ENCODE results near the gene PDLIM4. TPM values are rescaled to one million over a fixed set of nuclear protein-coding genes. Genes with fewer than 3 reads are reported as not detected.

PDLIM4 gene
- total RNA-seq, 2 donors from 2014 or later, result 13.4 to 96.7 TPM

DNA sequence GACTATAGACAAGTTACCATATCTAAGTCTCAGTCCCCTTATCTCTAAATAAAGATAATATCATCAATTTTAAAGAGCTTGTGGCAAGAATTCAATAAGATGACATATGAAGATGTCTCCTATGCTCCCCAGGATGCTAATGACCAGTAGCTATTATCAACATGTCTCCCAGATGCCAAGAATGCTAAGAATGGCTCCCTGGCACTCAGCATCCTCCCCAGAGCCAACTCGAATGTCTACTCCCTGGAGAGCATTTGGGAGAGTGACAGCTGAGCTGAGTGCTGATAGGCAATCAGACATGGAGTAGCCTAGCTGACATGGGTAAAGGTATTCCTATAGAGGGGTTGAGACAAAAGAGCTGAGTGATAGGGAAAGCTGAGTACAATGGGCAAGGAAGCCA is 45.7 kb upstream of the PDLIM4 start:
- peaks cover 57% of the 10 kb centered on the region for H3K36me3 ChIP-seq
- H3K4me1 ChIP-seq, result peaks cover 0 to 64% of the 10 kb centered on the region in 2 donors
- H3K9me3 ChIP-seq, result no peaks in the 10 kb centered on the region
- peak overlapping the region; percentile 62 to 65 for H3K27ac ChIP-seq
- no peak overlapping the region for H3K4me3 ChIP-seq
- no peaks in the 10 kb centered on the region for H3K27me3 ChIP-seq
- DNase-seq (ENCODE audit: low spot score), result no peak
- TF ChIP-seq, protein P1, sequence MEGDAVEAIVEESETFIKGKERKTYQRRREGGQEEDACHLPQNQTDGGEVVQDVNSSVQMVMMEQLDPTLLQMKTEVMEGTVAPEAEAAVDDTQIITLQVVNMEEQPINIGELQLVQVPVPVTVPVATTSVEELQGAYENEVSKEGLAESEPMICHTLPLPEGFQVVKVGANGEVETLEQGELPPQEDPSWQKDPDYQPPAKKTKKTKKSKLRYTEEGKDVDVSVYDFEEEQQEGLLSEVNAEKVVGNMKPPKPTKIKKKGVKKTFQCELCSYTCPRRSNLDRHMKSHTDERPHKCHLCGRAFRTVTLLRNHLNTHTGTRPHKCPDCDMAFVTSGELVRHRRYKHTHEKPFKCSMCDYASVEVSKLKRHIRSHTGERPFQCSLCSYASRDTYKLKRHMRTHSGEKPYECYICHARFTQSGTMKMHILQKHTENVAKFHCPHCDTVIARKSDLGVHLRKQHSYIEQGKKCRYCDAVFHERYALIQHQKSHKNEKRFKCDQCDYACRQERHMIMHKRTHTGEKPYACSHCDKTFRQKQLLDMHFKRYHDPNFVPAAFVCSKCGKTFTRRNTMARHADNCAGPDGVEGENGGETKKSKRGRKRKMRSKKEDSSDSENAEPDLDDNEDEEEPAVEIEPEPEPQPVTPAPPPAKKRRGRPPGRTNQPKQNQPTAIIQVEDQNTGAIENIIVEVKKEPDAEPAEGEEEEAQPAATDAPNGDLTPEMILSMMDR (IDR thresholded peaks at IDR 0.05), result no peak

DNA sequence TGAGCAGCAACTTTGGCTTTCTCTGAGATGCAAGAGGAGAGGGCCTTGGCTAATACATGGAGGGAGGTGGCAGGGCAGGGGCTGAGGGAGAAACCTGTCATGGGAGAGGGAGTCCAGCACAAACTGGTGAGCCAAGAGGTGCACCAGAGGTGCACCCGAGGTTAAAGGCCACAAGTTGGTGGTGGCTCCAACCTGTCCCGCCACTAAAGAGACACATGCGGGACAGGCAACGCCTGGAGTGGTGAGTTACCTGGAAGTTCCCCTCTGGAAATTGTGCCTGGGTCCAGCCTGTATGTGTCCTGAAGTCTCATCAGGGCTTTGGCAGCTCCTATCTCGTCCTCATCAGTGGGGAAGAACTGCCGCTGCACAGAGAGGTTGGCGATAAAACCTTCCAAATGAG is 43.8 kb upstream of the PDLIM4 start:
- H3K4me3 ChIP-seq, result no peak overlapping the region
- H3K27me3 ChIP-seq, result no peaks in the 10 kb centered on the region
- TF ChIP-seq, protein P1 (IDR thresholded peaks at IDR 0.05), result no peak
- H3K4me1 ChIP-seq, result peaks cover 0 to 77% of the 10 kb centered on the region in 2 donors
- H3K27ac ChIP-seq, result peak overlapping the region; percentile 65 to 88
- no peak for DNase-seq (ENCODE audit: low spot score)
- H3K9me3 ChIP-seq, result no peaks in the 10 kb centered on the region
- peaks cover 53% of the 10 kb centered on the region for H3K36me3 ChIP-seq

DNA sequence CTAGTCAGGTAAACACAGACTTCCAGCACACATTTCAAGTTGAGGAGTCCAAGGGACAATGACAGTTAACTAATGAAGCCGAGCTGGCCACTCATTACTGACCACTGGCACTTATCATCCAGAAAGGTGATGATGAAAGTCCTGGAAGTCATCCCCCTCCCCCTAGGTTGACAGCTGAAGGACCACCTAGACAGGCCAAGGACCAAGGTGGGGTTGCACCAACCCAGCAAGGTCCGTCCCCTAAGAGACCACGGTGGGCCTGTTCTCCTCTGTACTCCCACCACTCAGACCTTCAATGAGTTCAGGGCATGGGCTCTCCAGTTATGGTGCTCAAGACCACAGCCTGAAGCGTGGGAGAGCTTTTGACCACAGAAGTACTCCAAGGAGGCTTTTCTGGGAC is 43.0 kb upstream of the PDLIM4 start:
- TF ChIP-seq, protein P1 (IDR thresholded peaks at IDR 0.05), result no peak
- Histone ChIP-seq H3K4me1 (peaks cover 0 to 86% of the 10 kb centered on the region in 2 donors), H3K36me3 (peaks cover 45% of the 10 kb centered on the region), H3K27me3 (no peaks in the 10 kb centered on the region), H3K9me3 (no peaks in the 10 kb centered on the region), H3K27ac (peak overlapping the region; percentile 88 to 94), H3K4me3 (no peak overlapping the region)
- no peak for DNase-seq (ENCODE audit: low spot score)

DNA sequence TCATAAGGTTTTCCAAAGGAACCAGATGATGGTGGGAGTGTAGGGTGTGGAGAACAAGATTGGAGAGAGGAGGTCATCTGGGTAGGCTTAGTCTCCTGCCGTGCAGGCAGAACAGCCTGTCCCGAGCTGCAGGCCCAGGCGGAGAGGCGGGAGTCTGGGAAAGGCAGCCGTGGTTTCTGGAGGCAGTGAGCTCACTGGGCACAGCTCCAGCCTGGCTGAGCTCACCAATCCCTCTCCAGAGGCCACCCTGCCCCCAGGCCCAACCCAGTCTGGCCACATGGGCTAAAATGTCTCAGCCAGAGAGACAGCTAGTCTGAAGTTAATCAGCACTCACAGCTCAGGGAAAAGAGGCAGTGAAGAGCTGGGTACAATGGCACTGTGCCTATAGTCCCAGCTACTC is 42.2 kb upstream of the PDLIM4 start:
- Histone ChIP-seq H3K9me3 (no peaks in the 10 kb centered on the region), H3K36me3 (peaks cover 36% of the 10 kb centered on the region), H3K27me3 (no peaks in the 10 kb centered on the region), H3K27ac (peak overlapping the region; percentile 88 to 94), H3K4me1 (peaks cover 0 to 88% of the 10 kb centered on the region in 2 donors), H3K4me3 (no peak overlapping the region)
- TF ChIP-seq, protein P1 (IDR thresholded peaks at IDR 0.05), result no peak
- DNase-seq (ENCODE audit: low spot score), result peak; percentile 96

DNA sequence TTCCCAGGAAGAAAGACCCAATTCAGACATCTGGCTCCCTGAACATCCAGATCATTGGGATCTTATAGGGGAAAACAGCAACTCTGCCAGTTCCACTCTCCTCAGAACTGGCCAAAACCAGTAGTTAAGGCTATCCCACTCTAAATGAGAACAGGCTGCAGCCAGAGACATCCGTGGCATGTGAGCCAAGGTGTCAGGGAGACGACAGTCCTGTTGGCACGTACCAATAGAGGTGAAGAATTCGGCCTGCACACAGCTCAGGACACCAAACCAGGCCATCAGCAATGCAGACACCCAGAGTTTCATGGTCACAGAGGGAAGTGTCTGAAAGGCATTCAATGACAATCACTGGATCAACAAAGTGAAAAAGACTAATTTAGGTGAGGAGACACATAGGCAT is 39.2 kb upstream of the PDLIM4 start:
- Histone ChIP-seq H3K4me3 (no peak overlapping the region), H3K9me3 (no peaks in the 10 kb centered on the region), H3K4me1 (peaks cover 0 to 88% of the 10 kb centered on the region in 2 donors), H3K36me3 (peaks cover 19% of the 10 kb centered on the region), H3K27me3 (no peaks in the 10 kb centered on the region), H3K27ac (peak overlapping the region; percentile 74 to 88)
- TF ChIP-seq, protein P1 (IDR thresholded peaks at IDR 0.05), result no peak
- DNase-seq (ENCODE audit: low spot score), result no peak

DNA sequence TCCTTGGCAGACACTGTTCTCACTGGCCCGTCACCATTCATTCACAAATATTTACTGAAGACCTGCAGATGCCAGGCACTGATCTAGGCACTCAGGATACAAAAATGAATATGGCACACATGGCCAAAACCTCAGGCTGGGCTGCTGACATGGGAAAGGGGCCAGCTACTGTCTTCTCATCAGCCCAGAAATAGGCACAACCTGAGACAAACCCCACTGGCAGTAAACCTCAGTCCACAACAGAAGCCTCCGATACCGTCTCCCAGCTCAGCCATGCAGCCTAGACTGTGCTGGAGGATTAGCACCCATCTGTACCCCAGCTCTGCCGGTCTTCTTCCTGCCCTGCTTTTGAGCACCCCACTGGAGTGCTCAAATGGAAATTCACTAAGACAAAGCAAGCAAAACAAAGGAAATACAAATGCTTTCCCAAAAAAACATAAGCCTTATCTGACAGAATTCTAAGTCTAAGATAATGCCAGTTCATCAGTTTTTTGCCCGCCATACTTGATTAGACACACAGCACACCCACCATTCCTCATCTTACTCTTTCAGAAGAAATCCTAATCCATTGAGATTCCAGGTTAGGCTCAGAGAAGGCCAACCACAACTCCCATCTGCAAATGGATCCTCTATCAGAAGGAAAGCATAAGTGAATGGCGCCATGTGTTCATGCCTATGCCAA is 38.1 kb upstream of the PDLIM4 start:
- peak overlapping the region; percentile 74 to 88 for H3K27ac ChIP-seq
- DNase-seq (ENCODE audit: low spot score), result no peak
- TF ChIP-seq, protein P1 (IDR thresholded peaks at IDR 0.05), result no peak
- peaks cover 10% of the 10 kb centered on the region for H3K36me3 ChIP-seq
- no peak overlapping the region for H3K4me3 ChIP-seq
- H3K4me1 ChIP-seq, result peaks cover 0 to 88% of the 10 kb centered on the region in 2 donors
- no peaks in the 10 kb centered on the region for H3K9me3 ChIP-seq
- no peaks in the 10 kb centered on the region for H3K27me3 ChIP-seq

All from right atrium auricular region (tissue), 2 donors.